Colonic mucosa (tissue), 4 donors: Measurements from ENCODE around the gene GBX2. TPM values are rescaled to one million over a fixed set of nuclear protein-coding genes. Genes with fewer than 3 reads are reported as not detected.

ENCODE experiments used
- DNase-seq: peaks from one replicate; pipeline ENCODE4 v3.0.0-alpha.2; 2020
- H3K27ac ChIP-seq: fragments of 200-600 bp; one replicate; pipeline ENCODE4 v1.8.0; 2021
- H3K27me3 ChIP-seq: fragments of 200-600 bp; one replicate; pipeline ENCODE4 v1.8.0; 2021
- H3K36me3 ChIP-seq: fragments of 200-600 bp; one replicate; pipeline ENCODE4 v1.8.0; 2021
- H3K4me1 ChIP-seq: fragments of 200-600 bp; one replicate; pipeline ENCODE4 v1.8.0; 2021; ENCODE audit warnings: mild to moderate bottlenecking
- H3K4me3 ChIP-seq: fragments of 200-600 bp; one replicate; pipeline ENCODE4 v1.8.0; 2021
- H3K9ac ChIP-seq, 2 donors: one replicate each; pipeline ENCODE4 v1.7.0; 2013; ENCODE audit warnings: control low read depth in 2 of 2, low read depth in 2 of 2, low read length in 2 of 2
- H3K9me3 ChIP-seq: fragments of 200-600 bp; one replicate; pipeline ENCODE4 v1.8.0; 2021
- intact Hi-C: fragments of 100-400 bp; cut with DNase I; formaldehyde crosslinking; loops from one replicate; pipeline ENCODE4 v1.14.1; 2022
- total RNA-seq, 2 donors: library from RNA; stranded (reverse); fragmentation: NEBNext Ultra II Directional in 1 of 2; extraction: Animal tissue kit (Norgen Biotek cat#: 25700) in 1 of 2; gene quantifications; one replicate each; pipeline ENCODE4 v1.2.1, GENCODE V29; 2021
- TF ChIP-seq, protein P1 (sequence below): fragments of 200-600 bp; IDR thresholded peaks from one replicate; pipeline ENCODE4 v1.8.0; 2022; ENCODE audit warnings: antibody characterized with exemption, mild to moderate bottlenecking
- donor health status: healthy.
- donor health status: DM: no; HTN: no; CAD: no.
- donor health status: DM: no; HTN: no; CAD: no.

Gene GBX2
- total RNA-seq, 2 donors from 2014 or later, result not detected

DNA sequence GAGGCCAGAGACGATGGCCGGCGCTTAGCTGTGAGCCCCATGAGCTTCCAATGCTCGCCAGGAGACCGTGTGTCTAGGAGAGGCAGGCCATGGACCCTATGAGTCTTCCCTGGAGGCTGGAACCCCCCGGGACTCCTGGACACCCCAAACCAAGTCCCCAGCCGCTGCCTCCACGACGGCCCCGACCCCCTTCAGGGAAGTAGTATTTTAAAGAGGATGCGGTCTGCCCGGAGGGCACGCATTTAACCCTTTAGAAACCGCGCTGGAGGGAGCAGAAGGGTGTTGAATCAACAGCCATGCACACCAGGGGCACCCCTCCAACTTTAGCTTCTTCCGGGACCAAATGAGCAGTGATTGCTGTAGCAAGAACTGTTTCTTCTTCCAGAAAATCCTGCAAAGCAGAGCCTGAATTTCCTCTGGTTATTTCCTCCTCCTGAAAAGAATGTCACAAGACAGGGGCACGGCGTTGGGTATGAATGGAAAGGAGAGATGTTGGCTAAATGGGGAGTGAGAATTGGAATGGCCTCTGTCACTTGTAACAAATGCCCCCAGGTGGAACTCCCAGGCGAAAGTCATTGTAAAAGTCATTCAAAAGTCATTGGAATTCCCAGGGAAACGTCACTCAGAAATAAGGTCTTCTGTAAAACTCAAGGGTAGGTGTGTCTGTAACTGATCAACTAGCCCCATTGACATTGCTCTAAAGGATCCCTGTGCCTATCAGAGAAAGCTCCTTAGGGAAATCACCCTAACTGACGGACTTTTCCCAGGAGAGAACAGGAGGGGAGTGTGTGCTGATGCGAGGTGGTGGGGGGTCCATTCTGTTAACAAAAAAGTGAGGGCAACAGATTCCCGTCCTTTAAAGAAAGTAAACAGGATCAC, 5.8 kb upstream of the GBX2 start:
- DNase-seq, result no peak
- Histone ChIP-seq H3K4me3 (no peak overlapping the region), H3K4me1 (peaks cover 8% of the 10 kb centered on the region), H3K27me3 (peaks cover 86% of the 10 kb centered on the region), H3K36me3 (no peaks in the 10 kb centered on the region), H3K27ac (no peak overlapping the region), H3K9ac (no peak overlapping the region), H3K9me3 (no peaks in the 10 kb centered on the region)
- intact Hi-C loops, result no loop called here
- TF ChIP-seq, protein P1, sequence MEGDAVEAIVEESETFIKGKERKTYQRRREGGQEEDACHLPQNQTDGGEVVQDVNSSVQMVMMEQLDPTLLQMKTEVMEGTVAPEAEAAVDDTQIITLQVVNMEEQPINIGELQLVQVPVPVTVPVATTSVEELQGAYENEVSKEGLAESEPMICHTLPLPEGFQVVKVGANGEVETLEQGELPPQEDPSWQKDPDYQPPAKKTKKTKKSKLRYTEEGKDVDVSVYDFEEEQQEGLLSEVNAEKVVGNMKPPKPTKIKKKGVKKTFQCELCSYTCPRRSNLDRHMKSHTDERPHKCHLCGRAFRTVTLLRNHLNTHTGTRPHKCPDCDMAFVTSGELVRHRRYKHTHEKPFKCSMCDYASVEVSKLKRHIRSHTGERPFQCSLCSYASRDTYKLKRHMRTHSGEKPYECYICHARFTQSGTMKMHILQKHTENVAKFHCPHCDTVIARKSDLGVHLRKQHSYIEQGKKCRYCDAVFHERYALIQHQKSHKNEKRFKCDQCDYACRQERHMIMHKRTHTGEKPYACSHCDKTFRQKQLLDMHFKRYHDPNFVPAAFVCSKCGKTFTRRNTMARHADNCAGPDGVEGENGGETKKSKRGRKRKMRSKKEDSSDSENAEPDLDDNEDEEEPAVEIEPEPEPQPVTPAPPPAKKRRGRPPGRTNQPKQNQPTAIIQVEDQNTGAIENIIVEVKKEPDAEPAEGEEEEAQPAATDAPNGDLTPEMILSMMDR, result no peak

GRCh38 chr2:236173036-236173728, 5.0 kb upstream of the GBX2 start:
- Histone ChIP-seq H3K4me1 (peaks cover 5% of the 10 kb centered on the region), H3K4me3 (no peak overlapping the region), H3K9ac (no peak overlapping the region), H3K36me3 (no peaks in the 10 kb centered on the region), H3K9me3 (no peaks in the 10 kb centered on the region), H3K27me3 (peaks cover 86% of the 10 kb centered on the region), H3K27ac (no peak overlapping the region)
- intact Hi-C loops, result no loop called here
- TF ChIP-seq, protein P1, result no peak
- DNase-seq, result no peak

DNA sequence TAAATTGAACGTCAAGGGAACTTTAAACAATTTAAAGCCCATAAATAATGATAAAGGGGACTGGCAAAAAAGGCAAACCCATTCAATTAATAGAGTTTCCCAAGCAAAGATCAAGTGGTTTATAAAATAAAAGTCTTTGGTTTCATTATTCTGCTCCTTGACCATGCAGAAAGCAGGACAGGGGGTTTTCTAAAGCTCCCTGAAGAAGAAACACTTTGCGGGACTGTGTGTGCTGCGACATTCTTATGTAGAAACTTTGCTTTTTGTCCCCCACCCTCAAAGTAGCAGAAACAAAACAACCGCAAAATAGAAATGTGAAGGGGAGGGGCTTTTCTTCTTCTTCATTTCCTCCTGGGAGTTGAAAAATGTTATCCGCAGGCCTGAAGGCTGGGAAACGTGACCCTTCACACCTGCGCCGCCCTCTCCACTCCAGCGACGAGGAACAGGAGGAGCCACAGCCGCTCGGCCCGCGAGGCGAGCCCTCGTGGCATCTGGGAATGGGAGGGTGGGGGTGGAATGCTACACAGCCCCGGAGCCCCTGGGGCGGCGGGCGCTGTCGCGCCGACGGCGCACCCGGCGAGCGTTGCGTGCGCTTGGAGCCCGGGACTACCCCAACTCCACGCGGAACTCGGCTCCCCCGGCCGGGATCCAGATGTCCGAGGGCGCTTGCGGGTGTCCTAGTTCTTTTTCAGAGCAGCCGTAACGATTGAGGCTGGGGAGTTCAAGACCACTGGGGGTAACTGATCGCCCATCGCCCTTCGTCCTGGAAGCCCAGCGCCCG, 4.3 kb upstream of the GBX2 start:
- peaks cover 5% of the 10 kb centered on the region for H3K4me1 ChIP-seq
- intact Hi-C loops, result no loop called here
- no peak for DNase-seq

GRCh38 chr2:236171680-236172254, 3.6 kb upstream of the GBX2 start:
- H3K36me3 ChIP-seq, result no peaks in the 10 kb centered on the region
- intact Hi-C loops, result no loop called here
- no peak for DNase-seq
- H3K4me1 ChIP-seq, result peaks cover 11% of the 10 kb centered on the region
- H3K9ac ChIP-seq, result no peak overlapping the region
- H3K9me3 ChIP-seq, result no peaks in the 10 kb centered on the region
- TF ChIP-seq, protein P1, result no peak
- H3K4me3 ChIP-seq, result no peak overlapping the region
- peaks cover 88% of the 10 kb centered on the region for H3K27me3 ChIP-seq
- H3K27ac ChIP-seq, result no peak overlapping the region

More for the DNA sequence above, 4.3 kb upstream of the GBX2 start:
- TF ChIP-seq, protein P1, result no peak
- Histone ChIP-seq H3K36me3 (no peaks in the 10 kb centered on the region), H3K4me3 (no peak overlapping the region), H3K27ac (no peak overlapping the region), H3K9me3 (no peaks in the 10 kb centered on the region), H3K9ac (no peak overlapping the region), H3K27me3 (peaks cover 86% of the 10 kb centered on the region)

DNA sequence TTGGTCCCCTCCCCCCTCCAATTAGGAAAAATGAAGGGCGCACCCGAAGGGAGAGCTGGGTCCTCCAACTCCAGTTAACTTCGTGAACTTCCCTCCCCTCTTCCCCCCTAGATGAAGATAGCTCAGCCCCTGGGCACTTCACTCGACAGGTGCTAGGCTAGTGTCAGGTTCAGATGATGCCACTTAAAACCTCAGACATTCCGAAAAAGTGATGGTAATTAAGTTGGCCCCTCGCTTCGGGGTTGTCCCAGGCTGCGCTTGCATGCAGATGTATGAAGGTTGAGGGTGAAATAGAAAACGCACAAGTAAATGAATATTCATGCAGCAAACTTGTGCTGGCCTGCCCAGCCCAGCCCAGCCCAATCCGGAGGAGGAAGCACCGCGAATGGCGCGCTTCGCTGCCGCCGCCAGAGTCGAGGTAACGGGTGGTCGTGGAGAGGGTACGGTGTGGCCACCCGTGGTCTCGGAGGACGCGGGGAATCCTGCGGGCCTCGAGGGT, 3.0 kb upstream of the GBX2 start:
- DNase-seq, result no peak
- TF ChIP-seq, protein P1, result no peak
- H3K4me3 ChIP-seq, result no peak overlapping the region
- H3K9ac ChIP-seq, result no peak overlapping the region
- intact Hi-C loops, result no loop called here
- no peaks in the 10 kb centered on the region for H3K36me3 ChIP-seq
- peaks cover 14% of the 10 kb centered on the region for H3K4me1 ChIP-seq
- no peaks in the 10 kb centered on the region for H3K9me3 ChIP-seq
- no peak overlapping the region for H3K27ac ChIP-seq
- peaks cover 88% of the 10 kb centered on the region for H3K27me3 ChIP-seq
